CD14-positive monocyte (primary cell): ENCODE results near the gene NOC2L. TPM values are rescaled to one million over a fixed set of nuclear protein-coding genes. Genes with fewer than 3 reads are reported as not detected.
A peak's percentile ranks its signal among the peaks of the same experiment; 100 is the strongest.

Experiments
- DNase-seq, 3 donors: peaks; one replicate each; pipeline ENCODE4 v3.0.0-alpha.2; 2011 to 2022
- H2AFZ ChIP-seq: 2 replicates; pipeline ENCODE4 v1.6.0; 2012; ENCODE audit warnings: mild to moderate bottlenecking, low read depth, low read length, inconsistent platforms; ENCODE audit not compliant: insufficient read depth, poor library complexity, severe bottlenecking
- H3K27ac ChIP-seq, 2 donors: 1 replicate in 1 of 2; 2 replicates in 1 of 2; pipeline ENCODE4 v1.5.1; 2012 to 2013; ENCODE audit warnings: low read length in 2 of 2, control low read depth in 1 of 2, inconsistent platforms in 1 of 2, low read depth in 1 of 2, mild to moderate bottlenecking in 1 of 2
- H3K27me3 ChIP-seq, 2 donors: one replicate each; pipeline versions ENCODE4 v1.6.0 to v1.6.1; 2011 to 2013; ENCODE audit warnings: low read length in 2 of 2; ENCODE audit not compliant: control insufficient read depth in 2 of 2, insufficient read depth in 2 of 2
- H3K36me3 ChIP-seq, 2 donors: replicated peaks in 1 of 2; 1 replicate in 1 of 2; 2 replicates in 1 of 2; pipeline versions ENCODE4 v1.5.1 to v1.6.1; 2012 to 2013; ENCODE audit warnings: low read length in 2 of 2, control low read depth in 1 of 2, inconsistent platforms in 1 of 2, mild to moderate bottlenecking in 1 of 2; ENCODE audit not compliant: insufficient read depth in 2 of 2, control insufficient read depth in 1 of 2
- H3K4me1 ChIP-seq, 2 donors: 1 replicate in 1 of 2; 2 replicates in 1 of 2; pipeline versions ENCODE4 v1.5.1 to v1.6.1; 2012 to 2013; ENCODE audit warnings: low read length in 2 of 2, control low read depth in 1 of 2, inconsistent platforms in 1 of 2, mild to moderate bottlenecking in 1 of 2, moderate library complexity in 1 of 2; ENCODE audit not compliant: insufficient read depth in 2 of 2, control insufficient read depth in 1 of 2
- H3K4me2 ChIP-seq: replicated peaks from 2 replicates; pipeline ENCODE3; 2012; ENCODE audit warnings: low read length, moderate library complexity, mild to moderate bottlenecking; ENCODE audit not compliant: poor library complexity, severe bottlenecking; ENCODE audit errors: extremely low read depth
- H3K4me3 ChIP-seq, 3 experiments: fragments of 200-600 bp in 1 of 3; sonication (generic) in 1 of 3; replicated peaks in 1 of 3; 1 replicate in 2 of 3; 2 replicates in 1 of 3; pipeline ENCODE4 v1.5.1; 2011 to 2013; ENCODE audit warnings: low read length in 3 of 3, mild to moderate bottlenecking in 3 of 3, control low read depth in 2 of 3, low read depth in 2 of 3, inconsistent platforms in 1 of 3, moderate library complexity in 1 of 3
- H3K79me2 ChIP-seq: 2 replicates; pipeline ENCODE4 v1.6.0; 2012; ENCODE audit warnings: mild to moderate bottlenecking, control low read depth, inconsistent platforms, low read length, moderate library complexity; ENCODE audit not compliant: insufficient read depth
- H3K9ac ChIP-seq: 2 replicates; pipeline ENCODE4 v1.6.0; 2017; ENCODE audit warnings: low read length, mild to moderate bottlenecking; ENCODE audit not compliant: insufficient read depth, poor library complexity, severe bottlenecking
- H3K9me3 ChIP-seq, 2 donors: replicated peaks in 1 of 2; 1 replicate in 1 of 2; 2 replicates in 1 of 2; pipeline versions ENCODE4 v1.5.1 to v1.6.1; 2012 to 2013; ENCODE audit warnings: low read length in 2 of 2, control low read depth in 1 of 2; ENCODE audit not compliant: control insufficient read depth in 1 of 2, insufficient read depth in 1 of 2
- H4K20me1 ChIP-seq: 2 replicates; pipeline ENCODE4 v1.6.0; 2012; ENCODE audit warnings: mild to moderate bottlenecking, low read length, control low read depth, moderate library complexity; ENCODE audit not compliant: insufficient read depth
- H3K27ac Mint-ChIP-seq, 7 donors: one replicate each; pipeline ENCODE4 v1.8.0; 2020; ENCODE audit warnings: mild to moderate bottlenecking in 7 of 7, mixed read lengths in 7 of 7, moderate library complexity in 6 of 7, inconsistent platforms in 2 of 7
- H3K27me3 Mint-ChIP-seq, 3 donors: one replicate each; pipeline ENCODE4 v1.8.0; 2021 to 2022; ENCODE audit warnings: low read depth in 3 of 3, mild to moderate bottlenecking in 3 of 3, mixed read lengths in 3 of 3, moderate library complexity in 3 of 3, inconsistent platforms in 1 of 3
- H3K36me3 Mint-ChIP-seq, 2 donors: one replicate each; pipeline ENCODE4 v1.8.0; 2020; ENCODE audit warnings: mixed read lengths in 2 of 2, inconsistent platforms in 1 of 2, mild to moderate bottlenecking in 1 of 2
- H3K4me1 Mint-ChIP-seq: one replicate; pipeline ENCODE4 v1.8.0; 2020; ENCODE audit warnings: mild to moderate bottlenecking, mixed read lengths
- H3K4me3 Mint-ChIP-seq, 2 donors: one replicate each; pipeline ENCODE4 v1.8.0; 2020; ENCODE audit warnings: mild to moderate bottlenecking in 2 of 2, mixed read lengths in 2 of 2, moderate library complexity in 1 of 2
- H3K9me3 Mint-ChIP-seq, 7 donors: one replicate each; pipeline ENCODE4 v1.8.0; 2020 to 2022; ENCODE audit warnings: mixed read lengths in 7 of 7, mild to moderate bottlenecking in 6 of 7, moderate library complexity in 6 of 7, inconsistent platforms in 2 of 7
- WGBS: methylation state at CpG from one replicate; pipeline ENCODE4 v1.1.5; 2013; ENCODE audit warnings: missing lambda C conversion rate; ENCODE audit not compliant: insufficient coverage; 5-methylcytosine and 5-hydroxymethylcytosine counted together
- intact Hi-C, 2 donors: fragments of 100-400 bp; cut with micrococcal nuclease; formaldehyde crosslinking; loops; one replicate each; pipeline versions ENCODE4 v1.15.0 to v1.15.1; 2023
- polyA plus RNA-seq, 3 donors: library from polyadenylated mRNA; depleted of rRNA in 1 of 3; unstranded in 2 of 3; stranded (reverse) in 1 of 3; fragments of 300-500 nt in 2 of 3; fragments of >200 nt in 1 of 3; fragmentation: Illumina TruSeq in 2 of 3; gene quantifications; 1 replicate in 2 of 3; 2 replicates in 1 of 3; pipeline ENCODE4 v1.2.3, GENCODE V29; 2012 to 2021
- TF ChIP-seq, protein P1 (sequence below): fragments of 200-600 bp; IDR thresholded peaks from one replicate; pipeline ENCODE4 v1.8.0; 2022; ENCODE audit warnings: antibody characterized with exemption, mild to moderate bottlenecking

NOC2L gene
- polyA plus RNA-seq, 3 donors = 34.5 to 47.9 (median 35.8) TPM

- peaks cover 3 to 43% of the 10 kb centered on the region in 2 donors for H3K27me3 ChIP-seq
- peaks cover 0 to 3% (median 0%) of the 10 kb centered on the region in 7 donors for H3K9me3 Mint-ChIP-seq
- no peak for DNase-seq
- no peak overlapping the region for H3K27ac Mint-ChIP-seq
- H3K4me1 Mint-ChIP-seq = peaks cover 10% of the 10 kb centered on the region
- H3K27me3 Mint-ChIP-seq = peaks cover 32 to 56% (median 47%) of the 10 kb centered on the region in 3 donors
- no peak overlapping the region for H3K27ac ChIP-seq
- WGBS = 77% methylated on average over 20 of the region's 23 CpGs
- intact Hi-C loops = loop anchor here in 1 of 2 donors (10.0 kb wide), 1 partner anchor 63 kb away; no protein-coding TSS in a partner anchor
- H3K79me2 ChIP-seq = no peaks in the 10 kb centered on the region
- peaks cover 0 to 8% of the 10 kb centered on the region in 2 donors for H3K9me3 ChIP-seq
- peaks cover 11 to 12% of the 10 kb centered on the region in 2 donors for H3K36me3 Mint-ChIP-seq
- H3K4me3 Mint-ChIP-seq = peak overlapping the region in 1 of 2 donors; percentile 53
- H3K4me3 ChIP-seq = peak overlapping the region in 1 of 3 experiments; percentile 79
- H3K4me2 ChIP-seq = peak overlapping the region; percentile 86
- H3K9ac ChIP-seq = no peak overlapping the region
- peak overlapping the region; percentile 87 for H2AFZ ChIP-seq
- H4K20me1 ChIP-seq = no peaks in the 10 kb centered on the region
- peaks cover 0 to 3% of the 10 kb centered on the region in 2 donors for H3K36me3 ChIP-seq
- TF ChIP-seq, protein P1, sequence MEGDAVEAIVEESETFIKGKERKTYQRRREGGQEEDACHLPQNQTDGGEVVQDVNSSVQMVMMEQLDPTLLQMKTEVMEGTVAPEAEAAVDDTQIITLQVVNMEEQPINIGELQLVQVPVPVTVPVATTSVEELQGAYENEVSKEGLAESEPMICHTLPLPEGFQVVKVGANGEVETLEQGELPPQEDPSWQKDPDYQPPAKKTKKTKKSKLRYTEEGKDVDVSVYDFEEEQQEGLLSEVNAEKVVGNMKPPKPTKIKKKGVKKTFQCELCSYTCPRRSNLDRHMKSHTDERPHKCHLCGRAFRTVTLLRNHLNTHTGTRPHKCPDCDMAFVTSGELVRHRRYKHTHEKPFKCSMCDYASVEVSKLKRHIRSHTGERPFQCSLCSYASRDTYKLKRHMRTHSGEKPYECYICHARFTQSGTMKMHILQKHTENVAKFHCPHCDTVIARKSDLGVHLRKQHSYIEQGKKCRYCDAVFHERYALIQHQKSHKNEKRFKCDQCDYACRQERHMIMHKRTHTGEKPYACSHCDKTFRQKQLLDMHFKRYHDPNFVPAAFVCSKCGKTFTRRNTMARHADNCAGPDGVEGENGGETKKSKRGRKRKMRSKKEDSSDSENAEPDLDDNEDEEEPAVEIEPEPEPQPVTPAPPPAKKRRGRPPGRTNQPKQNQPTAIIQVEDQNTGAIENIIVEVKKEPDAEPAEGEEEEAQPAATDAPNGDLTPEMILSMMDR = no peak
- peaks cover 16 to 21% of the 10 kb centered on the region in 2 donors for H3K4me1 ChIP-seq
Observed at GRCh38 chr1:967466-968343, 8.6 kb upstream of the NOC2L start.

- H3K27me3 ChIP-seq = peaks cover 3 to 43% of the 10 kb centered on the region in 2 donors
- H3K4me3 ChIP-seq = peak overlapping the region; percentile 59 to 79 (median 62)
- Mint-ChIP-seq H3K36me3 (peaks cover 16 to 19% of the 10 kb centered on the region in 2 donors), H3K27me3 (peaks cover 32 to 54% (median 44%) of the 10 kb centered on the region in 3 donors), H3K4me1 (peaks cover 10% of the 10 kb centered on the region), H3K4me3 (peak overlapping the region; percentile 83 to 90), H3K9me3 (peaks cover 0 to 3% (median 0%) of the 10 kb centered on the region in 7 donors), H3K27ac (peak overlapping the region in 1 of 7 donors; percentile 35)
- peak; percentile 60 to 74 (median 66) for DNase-seq
- TF ChIP-seq, protein P1 = no peak
- H3K4me1 ChIP-seq = peaks cover 16 to 21% of the 10 kb centered on the region in 2 donors
- H3K36me3 ChIP-seq = peaks cover 0 to 3% of the 10 kb centered on the region in 2 donors
- H2AFZ ChIP-seq = peak overlapping the region; percentile 87
- H4K20me1 ChIP-seq = no peaks in the 10 kb centered on the region
- H3K4me2 ChIP-seq = peak overlapping the region; percentile 86
- intact Hi-C loops = loop anchor here in 1 of 2 donors (10.0 kb wide), 1 partner anchor 62 kb away; no protein-coding TSS in a partner anchor
- H3K9me3 ChIP-seq = peaks cover 0 to 8% of the 10 kb centered on the region in 2 donors
- H3K79me2 ChIP-seq = no peaks in the 10 kb centered on the region
- H3K9ac ChIP-seq = peak overlapping the region; percentile 75
- WGBS = under 1% methylated on average over 60 of the region's 60 CpGs
- peak overlapping the region in 1 of 2 donors; percentile 62 for H3K27ac ChIP-seq
Observed at GRCh38 chr1:966704-967300, 7.7 kb upstream of the NOC2L start.
